Activated CD4-positive, alpha-beta T cell treated with anti-CD3 and anti-CD28 coated beads, Interleukin-2, amount 50 U/mL, for 24 hours (primary cell): ENCODE results near the gene PDS5A.
"Not testable (repeated sequence)": the region's sequence is repeated elsewhere in the genome, so short reads cannot be mapped to it uniquely, and the experiment has no call there.

Experiments used
- DNase-seq, 2 donors: peaks; one replicate each; pipeline ENCODE4 v3.0.0-alpha.2; 2020; ENCODE audit warnings: low read depth in 1 of 2, low spot score in 1 of 2

PDS5A gene

GRCh38 chr4:39840516-39840915 lies 137.2 kb downstream of the PDS5A start:
- not testable (repeated sequence) for DNase-seq

GRCh38 chr4:39840027-39840426 lies 137.7 kb downstream of the PDS5A start:
- no peak for DNase-seq

GRCh38 chr4:39838431-39838830 lies 139.3 kb downstream of the PDS5A start:
- DNase-seq, result not testable (repeated sequence)

- no peak for DNase-seq
Measured at GRCh38 chr4:39834269-39834668, 143.4 kb downstream of the PDS5A start.

GRCh38 chr4:39825741-39826231 lies 151.9 kb downstream of the PDS5A start:
- no peak for DNase-seq

- DNase-seq, result no peak
Measured at GRCh38 chr4:39825090-39825489, 152.6 kb downstream of the PDS5A start.

GRCh38 chr4:39823191-39823590 lies 154.5 kb downstream of the PDS5A start:
- no peak for DNase-seq

- no peak for DNase-seq
Measured at GRCh38 chr4:39822662-39823061, 155.0 kb downstream of the PDS5A start.

- DNase-seq, result no peak
Measured at GRCh38 chr4:39821951-39822350, 155.8 kb downstream of the PDS5A start.

GRCh38 chr4:39820186-39820585 lies 157.5 kb downstream of the PDS5A start:
- DNase-seq, result no peak

- no peak for DNase-seq
Measured at GRCh38 chr4:39818646-39819045, 159.1 kb downstream of the PDS5A start.

GRCh38 chr4:39814403-39815185 lies 163.1 kb downstream of the PDS5A start:
- DNase-seq, result no peak

GRCh38 chr4:39813761-39814160 lies 163.9 kb downstream of the PDS5A start:
- DNase-seq, result not testable (repeated sequence)

GRCh38 chr4:39813033-39813432 lies 164.7 kb downstream of the PDS5A start:
- DNase-seq, result not testable (repeated sequence)

- no peak for DNase-seq
Measured at GRCh38 chr4:39812500-39812899, 165.2 kb downstream of the PDS5A start.

- DNase-seq, result no peak
Measured at GRCh38 chr4:39808231-39808749, 169.4 kb downstream of the PDS5A start.

GRCh38 chr4:39802005-39802404 lies 175.7 kb downstream of the PDS5A start:
- no peak for DNase-seq

GRCh38 chr4:39792976-39793375 lies 184.7 kb downstream of the PDS5A start:
- DNase-seq, result not testable (repeated sequence)

GRCh38 chr4:39792529-39792928 lies 185.2 kb downstream of the PDS5A start:
- no peak for DNase-seq

- DNase-seq, result no peak
Measured at GRCh38 chr4:39792128-39792527, 185.6 kb downstream of the PDS5A start.

GRCh38 chr4:39786838-39787237 lies 190.9 kb downstream of the PDS5A start:
- DNase-seq, result no peak

GRCh38 chr4:39785083-39785482 lies 192.6 kb downstream of the PDS5A start:
- no peak for DNase-seq

- DNase-seq, result not testable (repeated sequence)
Measured at GRCh38 chr4:39781988-39782387, 195.7 kb downstream of the PDS5A start.
